Esophagus (tissue), 2 donors: ENCODE results near the gene PTX3. TPM values are rescaled to one million over a fixed set of nuclear protein-coding genes. Genes with fewer than 3 reads are reported as not detected.

ENCODE experiments used
- H3K27ac ChIP-seq, 2 donors: one replicate each; pipeline ENCODE4 v1.5.1; 2013; ENCODE audit warnings: low read depth in 2 of 2, mild to moderate bottlenecking in 2 of 2, inconsistent platforms in 1 of 2, low read length in 1 of 2, moderate library complexity in 1 of 2
- H3K27me3 ChIP-seq, 2 donors: one replicate each; pipeline ENCODE4 v1.6.1; 2013; ENCODE audit warnings: low read length in 2 of 2, control low read depth in 1 of 2, mild to moderate bottlenecking in 1 of 2; ENCODE audit not compliant: insufficient read depth in 2 of 2, control insufficient read depth in 1 of 2
- H3K36me3 ChIP-seq, 2 donors: one replicate each; pipeline ENCODE4 v1.6.1; 2013; ENCODE audit warnings: low read length in 1 of 2; ENCODE audit not compliant: control insufficient read depth in 2 of 2, insufficient read depth in 2 of 2
- H3K4me1 ChIP-seq, 2 donors: one replicate each; pipeline ENCODE4 v1.6.1; 2013; ENCODE audit warnings: low read length in 1 of 2; ENCODE audit not compliant: control insufficient read depth in 2 of 2, insufficient read depth in 2 of 2
- H3K4me3 ChIP-seq, 2 donors: one replicate each; pipeline ENCODE4 v1.5.1; 2013; ENCODE audit warnings: low read length in 2 of 2, mild to moderate bottlenecking in 2 of 2, low read depth in 1 of 2, moderate library complexity in 1 of 2
- H3K9me3 ChIP-seq, 2 donors: one replicate each; pipeline ENCODE4 v1.6.1; 2013; ENCODE audit warnings: mild to moderate bottlenecking in 2 of 2, low read depth in 1 of 2, low read length in 1 of 2, moderate library complexity in 1 of 2; ENCODE audit not compliant: control insufficient read depth in 2 of 2, insufficient read depth in 1 of 2
- WGBS, 2 donors: extraction: QIAGEN DNeasy Blood & Tissue Kit; methylation state at CpG; one replicate each; pipeline ENCODE4 v1.1.7; 2013; 5-methylcytosine and 5-hydroxymethylcytosine counted together
- polyA plus RNA-seq, 2 donors: library from polyadenylated mRNA; stranded (reverse); fragments of 200-250 nt; gene quantifications; one replicate each; pipeline ENCODE4 v1.2.3, GENCODE V29; 2013
- donor health status: healthy with polysubstance abuse.
- donor health status: Bipolar disorder and iron deficiency.

Gene PTX3
- polyA plus RNA-seq, 2 donors = 0.10 to 0.40 TPM

GRCh38 chr3:157443905-157444796 is 7.5 kb downstream of the PTX3 start:
- 47 to 56% methylated on average over 3 of the region's 3 CpGs for WGBS, 2 donors
- H3K9me3 ChIP-seq = no peaks in the 10 kb centered on the region
- H3K27me3 ChIP-seq = no peaks in the 10 kb centered on the region
- H3K27ac ChIP-seq = no peak overlapping the region
- H3K4me1 ChIP-seq = no peaks in the 10 kb centered on the region
- H3K36me3 ChIP-seq = no peaks in the 10 kb centered on the region
- no peak overlapping the region for H3K4me3 ChIP-seq

- Histone ChIP-seq H3K4me3 (no peak overlapping the region), H3K9me3 (no peaks in the 10 kb centered on the region), H3K4me1 (no peaks in the 10 kb centered on the region), H3K27ac (no peak overlapping the region), H3K36me3 (no peaks in the 10 kb centered on the region), H3K27me3 (no peaks in the 10 kb centered on the region)
- 85 to 88% methylated on average over 1 of the region's 1 CpG for WGBS, 2 donors
Observed at GRCh38 chr3:157444797-157445184, 8.1 kb downstream of the PTX3 start.

- WGBS, 2 donors = 85 to 93% methylated on average over 1 of the region's 1 CpG
- H3K4me3 ChIP-seq = no peak overlapping the region
- no peaks in the 10 kb centered on the region for H3K36me3 ChIP-seq
- H3K9me3 ChIP-seq = no peaks in the 10 kb centered on the region
- H3K4me1 ChIP-seq = no peaks in the 10 kb centered on the region
- no peak overlapping the region for H3K27ac ChIP-seq
- no peaks in the 10 kb centered on the region for H3K27me3 ChIP-seq
Observed at GRCh38 chr3:157445857-157446256, 9.2 kb downstream of the PTX3 start.

GRCh38 chr3:157447026-157447694 is 10.5 kb downstream of the PTX3 start:
- Histone ChIP-seq H3K4me1 (no peaks in the 10 kb centered on the region), H3K27me3 (no peaks in the 10 kb centered on the region), H3K9me3 (no peaks in the 10 kb centered on the region), H3K36me3 (no peaks in the 10 kb centered on the region), H3K4me3 (no peak overlapping the region), H3K27ac (no peak overlapping the region)
- WGBS, 2 donors = 47 to 63% methylated on average over 3 of the region's 3 CpGs

GRCh38 chr3:157452097-157452496 is 15.4 kb downstream of the PTX3 start:
- H3K27ac ChIP-seq = no peak overlapping the region
- 68 to 72% methylated on average over 3 of the region's 3 CpGs for WGBS, 2 donors

GRCh38 chr3:157453824-157454223 is 17.2 kb downstream of the PTX3 start:
- H3K9me3 ChIP-seq = peaks cover 0 to under 1% of the 10 kb centered on the region in 2 donors
- no peak overlapping the region for H3K27ac ChIP-seq
- 57 to 59% methylated on average over 1 of the region's 1 CpG for WGBS, 2 donors
- H3K4me3 ChIP-seq = no peak overlapping the region
- no peaks in the 10 kb centered on the region for H3K4me1 ChIP-seq
- no peaks in the 10 kb centered on the region for H3K36me3 ChIP-seq
- no peaks in the 10 kb centered on the region for H3K27me3 ChIP-seq

More at GRCh38 chr3:157452097-157452496, 15.4 kb downstream of the PTX3 start:
- H3K36me3 ChIP-seq = no peaks in the 10 kb centered on the region
- no peak overlapping the region for H3K4me3 ChIP-seq
- no peaks in the 10 kb centered on the region for H3K9me3 ChIP-seq
- no peaks in the 10 kb centered on the region for H3K4me1 ChIP-seq
- H3K27me3 ChIP-seq = no peaks in the 10 kb centered on the region

- Histone ChIP-seq H3K27me3 (no peaks in the 10 kb centered on the region), H3K9me3 (peaks cover 0 to 2% of the 10 kb centered on the region in 2 donors), H3K4me1 (no peaks in the 10 kb centered on the region), H3K27ac (no peak overlapping the region), H3K36me3 (peaks cover 0 to 2% of the 10 kb centered on the region in 2 donors), H3K4me3 (no peak overlapping the region)
- WGBS, 2 donors = 61% methylated on average over 2 of the region's 2 CpGs
Observed at GRCh38 chr3:157459706-157460105, 23.1 kb downstream of the PTX3 start.

GRCh38 chr3:157460253-157460652 is 23.6 kb downstream of the PTX3 start:
- 41 to 45% methylated on average over 2 of the region's 2 CpGs for WGBS, 2 donors
- no peak overlapping the region for H3K4me3 ChIP-seq
- no peaks in the 10 kb centered on the region for H3K27me3 ChIP-seq
- no peak overlapping the region for H3K27ac ChIP-seq
- H3K36me3 ChIP-seq = peaks cover 0 to 2% of the 10 kb centered on the region in 2 donors
- H3K4me1 ChIP-seq = no peaks in the 10 kb centered on the region
- peaks cover 0 to 2% of the 10 kb centered on the region in 2 donors for H3K9me3 ChIP-seq

- no peak overlapping the region for H3K27ac ChIP-seq
- no peak overlapping the region for H3K4me3 ChIP-seq
- H3K4me1 ChIP-seq = no peaks in the 10 kb centered on the region
- H3K27me3 ChIP-seq = no peaks in the 10 kb centered on the region
- H3K9me3 ChIP-seq = peaks cover 0 to 2% of the 10 kb centered on the region in 2 donors
- H3K36me3 ChIP-seq = peaks cover 0 to 2% of the 10 kb centered on the region in 2 donors
- 78 to 84% methylated on average over 1 of the region's 1 CpG for WGBS, 2 donors
Observed at GRCh38 chr3:157463816-157464215, 27.2 kb downstream of the PTX3 start.
